ENCODE data around the gene SORL1-AS1.

SORL1-AS1 gene

DNA sequence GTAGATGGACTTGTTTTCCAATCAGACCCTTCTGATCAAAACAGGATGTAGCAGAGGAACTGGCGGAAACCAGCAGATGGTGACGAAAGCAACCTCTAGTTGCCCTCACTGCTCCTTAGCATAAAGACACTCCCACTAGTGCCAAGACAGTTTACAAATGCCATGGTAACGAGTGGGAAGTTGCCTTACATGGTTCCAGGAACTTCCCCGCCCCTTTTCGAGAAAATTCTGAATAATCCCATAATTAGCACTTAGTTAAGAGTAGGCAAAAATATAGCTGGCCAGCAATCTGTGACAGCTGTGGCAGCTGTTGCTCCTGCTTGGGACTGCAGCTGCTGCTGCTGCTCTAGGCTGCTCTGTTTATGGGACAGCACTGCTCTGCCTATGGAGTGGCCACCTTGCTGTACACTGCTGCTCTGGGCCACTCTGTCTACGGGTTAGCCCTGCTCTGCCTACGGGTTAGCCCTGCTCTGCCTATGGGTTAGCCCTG is 34.1 kb downstream of the SORL1-AS1 start:
- DNase-seq = peak in 1 of 2 donors; percentile 83
- Histone ChIP-seq H3K4me3 (no peak overlapping the region), H3K27ac (peak overlapping the region; percentile 58 to 86 (median 78)), H3K36me3 (no peaks in the 10 kb centered on the region), H3K27me3 (no peaks in the 10 kb centered on the region), H3K9me3 (no peaks in the 10 kb centered on the region), H3K4me1 (peaks cover 34 to 39% (median 36%) of the 10 kb centered on the region in 4 donors)
- peak; percentile 74 to 77 for ATAC-seq (ENCODE audit: low FRiP score in 2 of 2)
- WGBS, 2 donors = 69 to 76% methylated on average over 7 of the region's 7 CpGs
- TF ChIP-seq POLR2AphosphoS5 (IDR thresholded peaks at IDR 0.05) = peak; percentile 54 to 86
- no peak for TF ChIP-seq EP300 (IDR thresholded peaks at IDR 0.05)
- TF ChIP-seq POLR2A (IDR thresholded peaks at IDR 0.05) = no peak
- TF ChIP-seq, protein P1, sequence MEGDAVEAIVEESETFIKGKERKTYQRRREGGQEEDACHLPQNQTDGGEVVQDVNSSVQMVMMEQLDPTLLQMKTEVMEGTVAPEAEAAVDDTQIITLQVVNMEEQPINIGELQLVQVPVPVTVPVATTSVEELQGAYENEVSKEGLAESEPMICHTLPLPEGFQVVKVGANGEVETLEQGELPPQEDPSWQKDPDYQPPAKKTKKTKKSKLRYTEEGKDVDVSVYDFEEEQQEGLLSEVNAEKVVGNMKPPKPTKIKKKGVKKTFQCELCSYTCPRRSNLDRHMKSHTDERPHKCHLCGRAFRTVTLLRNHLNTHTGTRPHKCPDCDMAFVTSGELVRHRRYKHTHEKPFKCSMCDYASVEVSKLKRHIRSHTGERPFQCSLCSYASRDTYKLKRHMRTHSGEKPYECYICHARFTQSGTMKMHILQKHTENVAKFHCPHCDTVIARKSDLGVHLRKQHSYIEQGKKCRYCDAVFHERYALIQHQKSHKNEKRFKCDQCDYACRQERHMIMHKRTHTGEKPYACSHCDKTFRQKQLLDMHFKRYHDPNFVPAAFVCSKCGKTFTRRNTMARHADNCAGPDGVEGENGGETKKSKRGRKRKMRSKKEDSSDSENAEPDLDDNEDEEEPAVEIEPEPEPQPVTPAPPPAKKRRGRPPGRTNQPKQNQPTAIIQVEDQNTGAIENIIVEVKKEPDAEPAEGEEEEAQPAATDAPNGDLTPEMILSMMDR (IDR thresholded peaks at IDR 0.05) = no peak

- no peaks in the 10 kb centered on the region for H3K27me3 ChIP-seq
- no peak overlapping the region for H3K4me3 ChIP-seq
- H3K9me3 ChIP-seq = no peaks in the 10 kb centered on the region
- TF ChIP-seq EP300 (IDR thresholded peaks at IDR 0.05) (no peak), POLR2AphosphoS5 (IDR thresholded peaks at IDR 0.05) (no peak), POLR2A (IDR thresholded peaks at IDR 0.05) (no peak)
- TF ChIP-seq, protein P1 (IDR thresholded peaks at IDR 0.05) = no peak
- peaks cover 34 to 39% (median 36%) of the 10 kb centered on the region in 4 donors for H3K4me1 ChIP-seq
- 33 to 39% methylated on average over 2 of the region's 2 CpGs for WGBS, 2 donors
- H3K36me3 ChIP-seq = no peaks in the 10 kb centered on the region
- H3K27ac ChIP-seq = peak overlapping the region; percentile 72 to 86 (median 78)
- ATAC-seq (ENCODE audit: low FRiP score in 2 of 2) = no peak
- DNase-seq = no peak
These were observed 35.2 kb downstream of the SORL1-AS1 start for GRCh38 chr11:121417607-121418006.

DNA sequence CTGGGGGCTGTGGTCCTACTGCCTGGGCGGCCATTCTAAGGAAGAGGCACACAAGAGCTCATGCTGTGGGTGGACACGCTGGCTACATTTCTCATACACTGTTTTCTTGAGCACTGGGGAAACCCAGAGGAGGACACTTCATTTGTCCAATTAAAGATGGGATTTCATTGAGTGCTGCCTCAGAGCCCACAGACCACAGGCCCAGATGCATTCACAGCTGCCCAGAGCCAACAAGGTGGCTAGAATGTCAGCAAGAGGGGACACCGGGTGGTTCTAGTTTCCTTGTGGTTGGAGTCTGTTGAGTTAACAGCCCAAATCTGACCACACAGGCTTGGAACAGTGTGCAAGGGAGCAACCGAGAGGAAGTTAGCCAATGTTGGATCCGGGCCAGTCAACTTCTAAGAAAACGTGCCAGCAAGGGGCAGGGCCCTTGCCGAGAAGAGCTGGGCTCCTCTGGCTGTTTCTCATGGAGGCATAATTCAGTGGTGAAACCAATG is 35.7 kb downstream of the SORL1-AS1 start:
- H3K4me3 ChIP-seq = no peak overlapping the region
- DNase-seq = peak in 1 of 2 donors; percentile 95
- peaks cover 34 to 39% (median 36%) of the 10 kb centered on the region in 4 donors for H3K4me1 ChIP-seq
- peak overlapping the region; percentile 72 to 86 (median 78) for H3K27ac ChIP-seq
- H3K27me3 ChIP-seq = no peaks in the 10 kb centered on the region
- no peaks in the 10 kb centered on the region for H3K9me3 ChIP-seq
- peak; percentile 90 to 93 for ATAC-seq (ENCODE audit: low FRiP score in 2 of 2)
- no peaks in the 10 kb centered on the region for H3K36me3 ChIP-seq
- TF ChIP-seq POLR2AphosphoS5 (IDR thresholded peaks at IDR 0.05) (peak; percentile 83 to 88), POLR2A (IDR thresholded peaks at IDR 0.05) (peak in 1 of 4 donors; percentile 17), EP300 (IDR thresholded peaks at IDR 0.05) (peak in 1 of 4 donors; percentile 74)
- TF ChIP-seq, protein P1 (IDR thresholded peaks at IDR 0.05) = no peak
- 7 to 20% methylated on average over 5 to 7 of the region's 7 CpGs for WGBS, 2 donors

DNA sequence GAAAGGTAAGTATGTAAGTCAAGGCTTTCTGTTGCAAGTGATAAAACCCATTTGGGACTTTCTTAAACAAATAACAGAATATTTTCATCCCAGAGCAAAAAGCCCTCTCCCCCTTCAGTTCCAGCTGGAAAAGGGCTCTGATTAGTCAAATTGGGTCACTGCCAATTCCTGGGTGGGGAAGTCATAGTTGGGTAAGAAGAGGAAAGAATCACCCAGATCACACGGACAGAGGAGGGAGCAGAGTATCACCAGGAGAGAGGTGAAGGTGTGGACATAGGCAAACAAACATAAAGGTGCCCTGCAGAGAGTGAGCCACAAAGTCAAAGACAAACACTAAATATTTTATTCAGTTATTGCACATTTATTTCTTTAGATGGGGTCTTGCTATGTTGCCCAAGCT is 36.9 kb downstream of the SORL1-AS1 start:
- DNase-seq (peak in 1 of 2 donors; percentile 55), ATAC-seq (ENCODE audit: low FRiP score in 2 of 2) (peak in 1 of 2 donors; percentile 15)
- Histone ChIP-seq H3K27ac (peak overlapping the region in 1 of 4 donors; percentile 84), H3K4me3 (no peak overlapping the region), H3K27me3 (no peaks in the 10 kb centered on the region), H3K4me1 (peaks cover 31 to 39% (median 36%) of the 10 kb centered on the region in 4 donors), H3K9me3 (no peaks in the 10 kb centered on the region), H3K36me3 (no peaks in the 10 kb centered on the region)
- 0 to 17% methylated on average over 1 of the region's 1 CpG for WGBS, 2 donors
- TF ChIP-seq POLR2A (IDR thresholded peaks at IDR 0.05) = no peak
- no peak for TF ChIP-seq EP300 (IDR thresholded peaks at IDR 0.05)
- TF ChIP-seq, protein P1 (IDR thresholded peaks at IDR 0.05) = no peak
- TF ChIP-seq POLR2AphosphoS5 (IDR thresholded peaks at IDR 0.05) = no peak
